ENCODE measurements around the gene SEPTIN3. TPM values are rescaled to one million over a fixed set of nuclear protein-coding genes. Genes with fewer than 3 reads are reported as not detected.

The SEPTIN3 gene
- total and polyA plus RNA-seq, 9 of the 15 experiments (the other 6 are each of a cell fraction or from before 2014, with no cell fraction given) = 0.06 TPM; not detected in 8

DNA sequence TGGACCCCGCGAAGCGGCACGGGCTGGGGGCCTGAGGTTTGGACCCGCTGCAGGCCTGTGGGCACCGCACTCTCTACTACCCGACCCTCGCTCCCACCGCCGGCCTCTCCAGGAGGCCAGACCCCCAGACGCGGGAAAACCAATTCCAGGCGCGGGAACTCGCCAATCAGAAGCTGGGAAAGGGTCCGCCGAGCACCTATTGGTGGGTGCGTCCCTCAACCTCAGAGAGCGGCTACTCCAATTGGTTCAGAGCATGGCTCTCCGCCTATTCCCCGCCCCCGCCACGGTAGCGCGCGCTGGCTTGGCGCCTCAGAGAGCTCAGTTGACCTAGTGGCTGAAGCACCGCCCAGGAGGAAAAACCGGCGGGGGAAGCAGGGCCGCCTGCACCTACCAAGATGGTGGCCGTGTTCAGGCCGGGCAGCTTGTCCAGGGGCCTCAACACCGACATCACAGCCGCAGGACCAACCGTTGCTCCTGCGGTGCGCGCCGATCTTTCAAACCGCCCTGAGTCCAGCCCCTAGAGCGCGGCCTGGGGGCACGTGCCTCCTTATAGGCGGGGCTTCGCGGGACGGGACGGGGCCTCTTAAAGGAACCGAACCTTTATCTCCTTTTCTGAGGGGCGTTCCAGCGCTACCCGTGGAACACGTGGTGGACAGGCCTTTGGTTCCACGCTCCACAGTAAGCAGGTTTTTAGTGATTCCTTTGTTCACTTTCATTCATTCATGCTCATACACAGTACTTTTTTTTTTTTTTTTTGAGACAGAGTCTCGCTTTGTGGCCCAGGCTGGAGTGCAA is 22.4 kb upstream of the SEPTIN3 start, which contains the start of gene CENPM (continued):
- TF ChIP-seq, protein P1, sequence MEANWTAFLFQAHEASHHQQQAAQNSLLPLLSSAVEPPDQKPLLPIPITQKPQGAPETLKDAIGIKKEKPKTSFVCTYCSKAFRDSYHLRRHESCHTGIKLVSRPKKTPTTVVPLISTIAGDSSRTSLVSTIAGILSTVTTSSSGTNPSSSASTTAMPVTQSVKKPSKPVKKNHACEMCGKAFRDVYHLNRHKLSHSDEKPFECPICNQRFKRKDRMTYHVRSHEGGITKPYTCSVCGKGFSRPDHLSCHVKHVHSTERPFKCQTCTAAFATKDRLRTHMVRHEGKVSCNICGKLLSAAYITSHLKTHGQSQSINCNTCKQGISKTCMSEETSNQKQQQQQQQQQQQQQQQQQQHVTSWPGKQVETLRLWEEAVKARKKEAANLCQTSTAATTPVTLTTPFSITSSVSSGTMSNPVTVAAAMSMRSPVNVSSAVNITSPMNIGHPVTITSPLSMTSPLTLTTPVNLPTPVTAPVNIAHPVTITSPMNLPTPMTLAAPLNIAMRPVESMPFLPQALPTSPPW (CRISPR knock-in tag; IDR thresholded peaks at IDR 0.05) = peak; percentile 31; the same call in 1 of the 2 replicates
- TF ChIP-seq POLR2AphosphoS5 (IDR thresholded peaks at IDR 0.05; ENCODE audit: control insufficient read depth, insufficient read depth, low read depth, low read length) = no peak
- TF ChIP-seq SMAD4 (CRISPR knock-in tag; conservative IDR thresholded peaks at IDR 0.05) = 0 out of 2 replicates have a peak, but pooled peaks have one; percentile 15
- TF ChIP-seq, protein P2, sequence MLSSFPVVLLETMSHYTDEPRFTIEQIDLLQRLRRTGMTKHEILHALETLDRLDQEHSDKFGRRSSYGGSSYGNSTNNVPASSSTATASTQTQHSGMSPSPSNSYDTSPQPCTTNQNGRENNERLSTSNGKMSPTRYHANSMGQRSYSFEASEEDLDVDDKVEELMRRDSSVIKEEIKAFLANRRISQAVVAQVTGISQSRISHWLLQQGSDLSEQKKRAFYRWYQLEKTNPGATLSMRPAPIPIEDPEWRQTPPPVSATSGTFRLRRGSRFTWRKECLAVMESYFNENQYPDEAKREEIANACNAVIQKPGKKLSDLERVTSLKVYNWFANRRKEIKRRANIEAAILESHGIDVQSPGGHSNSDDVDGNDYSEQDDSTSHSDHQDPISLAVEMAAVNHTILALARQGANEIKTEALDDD (IDR thresholded peaks at IDR 0.05) = no peak
- no peak for TF ChIP-seq EWSR1 (IDR thresholded peaks at IDR 0.05; ENCODE audit: borderline replicate concordance, low read depth, partially characterized antibody)
- no peak for TF ChIP-seq TARDBP (IDR thresholded peaks at IDR 0.05)
- TF ChIP-seq, protein P3, sequence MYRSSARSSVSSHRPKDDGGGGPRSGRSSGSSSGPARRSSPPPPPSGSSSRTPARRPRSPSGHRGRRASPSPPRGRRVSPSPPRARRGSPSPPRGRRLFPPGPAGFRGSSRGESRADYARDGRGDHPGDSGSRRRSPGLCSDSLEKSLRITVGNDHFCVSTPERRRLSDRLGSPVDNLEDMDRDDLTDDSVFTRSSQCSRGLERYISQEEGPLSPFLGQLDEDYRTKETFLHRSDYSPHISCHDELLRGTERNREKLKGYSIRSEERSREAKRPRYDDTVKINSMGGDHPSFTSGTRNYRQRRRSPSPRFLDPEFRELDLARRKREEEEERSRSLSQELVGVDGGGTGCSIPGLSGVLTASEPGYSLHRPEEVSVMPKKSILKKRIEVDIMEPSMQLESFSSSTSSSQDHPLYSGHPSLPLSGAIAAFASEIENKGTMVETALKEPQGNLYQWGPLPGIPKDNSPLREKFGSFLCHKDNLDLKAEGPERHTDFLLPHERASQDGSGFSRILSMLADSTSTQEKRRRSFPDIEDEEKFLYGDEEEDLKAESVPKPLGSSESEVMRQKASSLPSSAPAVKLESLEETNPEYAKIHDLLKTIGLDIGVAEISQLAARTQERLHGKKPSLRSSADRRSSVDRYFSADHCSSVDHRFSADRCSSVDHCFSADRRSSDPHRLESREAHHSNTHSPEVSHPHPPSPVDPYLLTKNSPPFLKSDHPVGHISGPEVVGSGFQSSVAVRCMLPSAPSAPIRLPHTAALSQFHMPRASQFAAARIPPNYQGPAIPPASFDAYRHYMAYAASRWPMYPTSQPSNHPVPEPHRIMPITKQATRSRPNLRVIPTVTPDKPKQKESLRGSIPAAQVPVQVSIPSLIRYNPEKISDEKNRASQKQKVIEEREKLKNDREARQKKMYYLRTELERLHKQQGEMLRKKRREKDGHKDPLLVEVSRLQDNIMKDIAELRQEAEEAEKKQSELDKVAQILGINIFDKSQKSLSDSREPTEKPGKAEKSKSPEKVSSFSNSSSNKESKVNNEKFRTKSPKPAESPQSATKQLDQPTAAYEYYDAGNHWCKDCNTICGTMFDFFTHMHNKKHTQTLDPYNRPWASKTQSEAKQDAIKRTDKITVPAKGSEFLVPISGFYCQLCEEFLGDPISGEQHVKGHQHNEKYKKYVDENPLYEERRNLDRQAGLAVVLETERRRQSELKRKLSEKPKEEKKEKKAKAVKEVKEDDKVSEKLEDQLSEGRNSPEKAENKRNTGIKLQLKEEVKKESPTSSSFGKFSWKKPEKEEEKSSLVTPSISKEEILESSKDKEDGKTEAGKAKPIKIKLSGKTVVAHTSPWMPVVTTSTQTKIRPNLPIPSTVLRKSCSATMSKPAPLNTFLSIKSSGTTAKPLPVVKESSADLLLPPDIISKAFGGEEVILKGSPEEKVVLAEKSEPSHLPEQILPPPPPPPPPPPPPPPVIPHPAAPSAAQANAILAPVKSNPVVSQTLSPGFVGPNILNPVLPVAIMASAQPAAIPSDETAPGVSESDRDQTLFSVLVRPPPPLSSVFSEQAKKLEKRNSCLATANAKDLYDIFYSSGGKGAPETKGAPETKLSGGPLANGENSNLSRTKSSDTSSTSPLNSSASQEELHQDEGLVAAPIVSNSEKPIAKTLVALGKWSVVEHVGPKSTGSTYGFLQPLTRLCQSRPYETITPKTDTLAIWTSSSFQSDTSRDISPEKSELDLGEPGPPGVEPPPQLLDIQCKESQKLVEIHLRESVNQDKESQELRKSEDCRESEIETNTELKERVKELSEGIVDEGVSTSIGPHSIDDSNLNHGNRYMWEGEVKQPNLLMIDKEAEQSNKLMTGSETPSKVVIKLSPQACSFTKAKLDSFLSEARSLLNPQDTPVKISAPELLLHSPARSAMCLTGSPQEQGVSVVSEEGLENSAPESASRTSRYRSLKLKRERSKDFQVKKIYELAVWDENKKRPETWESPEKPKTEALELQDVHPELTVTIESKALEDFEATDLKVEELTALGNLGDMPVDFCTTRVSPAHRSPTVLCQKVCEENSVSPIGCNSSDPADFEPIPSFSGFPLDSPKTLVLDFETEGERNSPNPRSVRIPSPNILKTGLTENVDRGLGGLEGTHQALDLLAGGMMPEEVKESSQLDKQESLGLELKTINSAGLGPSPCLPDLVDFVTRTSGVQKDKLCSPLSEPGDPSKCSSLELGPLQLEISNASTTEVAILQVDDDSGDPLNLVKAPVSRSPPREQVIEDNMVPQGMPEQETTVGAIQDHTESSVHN (IDR thresholded peaks at IDR 0.05; ENCODE audit: borderline replicate concordance in 1 of 2, low read depth in 1 of 2) = no peak
- TF ChIP-seq, protein P4, sequence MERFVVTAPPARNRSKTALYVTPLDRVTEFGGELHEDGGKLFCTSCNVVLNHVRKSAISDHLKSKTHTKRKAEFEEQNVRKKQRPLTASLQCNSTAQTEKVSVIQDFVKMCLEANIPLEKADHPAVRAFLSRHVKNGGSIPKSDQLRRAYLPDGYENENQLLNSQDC (CRISPR knock-in tag; IDR thresholded peaks at IDR 0.05) = no peak
- peak; percentile 45; the same call in 1 of the 2 replicates for TF ChIP-seq ZNF121 (CRISPR knock-in tag; conservative IDR thresholded peaks at IDR 0.05)
- TF ChIP-seq LCOR (CRISPR knock-in tag; IDR thresholded peaks at IDR 0.05) = peak; percentile 67; the same call in 1 of the 2 replicates
